Karpas-422 (cell line): Measurements from ENCODE around the gene WNT7B. TPM values are rescaled to one million over a fixed set of nuclear protein-coding genes. Genes with fewer than 3 reads are reported as not detected.

Experiments
- DNase-seq: peaks from one replicate; pipeline ENCODE4 v3.0.0-alpha.2; 2015
- H2AFZ ChIP-seq: fragments of 200-600 bp; sonication (generic); 2 replicates; pipeline ENCODE4 v1.6.1; 2014; ENCODE audit warnings: antibody characterized with exemption, low read length, mixed read lengths
- H3K27ac ChIP-seq: fragments of 200-600 bp; sonication (generic); 2 replicates; pipeline ENCODE4 v1.5.1; 2014; ENCODE audit warnings: mild to moderate bottlenecking, low read length, moderate library complexity
- H3K27me3 ChIP-seq: fragments of 200-600 bp; sonication (generic); 2 replicates; pipeline ENCODE4 v1.6.1; 2014; ENCODE audit warnings: low read length, mixed read lengths
- H3K36me3 ChIP-seq: fragments of 200-600 bp; sonication (generic); 2 replicates; pipeline ENCODE4 v1.6.1; 2014; ENCODE audit warnings: low read length, mixed read lengths; ENCODE audit not compliant: insufficient read depth
- H3K4me1 ChIP-seq: fragments of 200-600 bp; sonication (generic); 2 replicates; pipeline ENCODE4 v1.6.1; 2014; ENCODE audit warnings: mild to moderate bottlenecking, low read length, mixed read lengths
- H3K4me2 ChIP-seq: fragments of 200-600 bp; sonication (generic); 2 replicates; pipeline ENCODE4 v1.6.1; 2014; ENCODE audit warnings: low read length, low read depth, mild to moderate bottlenecking; ENCODE audit not compliant: poor library complexity, severe bottlenecking
- H3K4me3 ChIP-seq: fragments of 200-600 bp; sonication (generic); 2 replicates; pipeline ENCODE4 v1.5.1; 2014; ENCODE audit warnings: mild to moderate bottlenecking, antibody characterized with exemption, low read length, mixed read lengths
- H3K79me2 ChIP-seq: fragments of 200-600 bp; sonication (generic); 2 replicates; pipeline ENCODE4 v1.6.1; 2014; ENCODE audit warnings: mild to moderate bottlenecking, low read length, mixed read lengths
- H3K9ac ChIP-seq: fragments of 200-600 bp; sonication (generic); 2 replicates; pipeline ENCODE4 v1.6.0; 2014; ENCODE audit warnings: low read length
- H3K9me2 ChIP-seq: fragments of 200-600 bp; sonication (generic), shearing (Covaris generic); replicated peaks from 2 replicates; pipeline ENCODE4 v1.6.0; 2014; ENCODE audit warnings: mild to moderate bottlenecking, low read length, moderate library complexity; ENCODE audit not compliant: insufficient read depth
- H3K9me3 ChIP-seq: fragments of 300-700, 200-600 bp; sonication (generic); 2 replicates; pipeline ENCODE4 v1.6.1; 2014; ENCODE audit warnings: low read length, mixed read lengths
- H4K20me1 ChIP-seq: fragments of 200-600 bp; sonication (generic); 2 replicates; pipeline ENCODE4 v1.6.1; 2014; ENCODE audit warnings: mild to moderate bottlenecking, antibody characterized with exemption, low read length, low read depth; ENCODE audit not compliant: insufficient read depth
- total RNA-seq: library from RNA; depleted of rRNA; stranded (reverse); fragments of >200 nt; shearing (Covaris generic); gene quantifications from 2 replicates; pipeline ENCODE4 v1.2.3, GENCODE V29; 2014; ENCODE audit warnings: low replicate concordance

Gene WNT7B
- total RNA-seq, 1 experiment from 2014 or later, result not detected

- Histone ChIP-seq H3K27me3 (no peaks in the 10 kb centered on the region), H3K4me2 (no peak overlapping the region), H3K4me3 (no peak overlapping the region), H2AFZ (no peak overlapping the region), H3K9me2 (no peaks in the 10 kb centered on the region), H3K9ac (no peak overlapping the region), H3K36me3 (no peaks in the 10 kb centered on the region), H3K4me1 (peaks cover 12% of the 10 kb centered on the region), H3K27ac (no peak overlapping the region), H3K9me3 (no peaks in the 10 kb centered on the region), H3K79me2 (no peaks in the 10 kb centered on the region), H4K20me1 (no peaks in the 10 kb centered on the region)
- DNase-seq, result no peak
Measured at GRCh38 chr22:46010951-46011626, 34.1 kb upstream of the WNT7B start.

GRCh38 chr22:46010207-46010867 is 33.4 kb upstream of the WNT7B start:
- no peaks in the 10 kb centered on the region for H3K79me2 ChIP-seq
- no peak overlapping the region for H3K4me2 ChIP-seq
- H3K36me3 ChIP-seq, result no peaks in the 10 kb centered on the region
- H3K9ac ChIP-seq, result no peak overlapping the region
- no peak overlapping the region for H3K4me3 ChIP-seq
- no peak for DNase-seq
- no peak overlapping the region for H3K27ac ChIP-seq
- no peaks in the 10 kb centered on the region for H3K9me2 ChIP-seq
- H3K27me3 ChIP-seq, result no peaks in the 10 kb centered on the region
- H2AFZ ChIP-seq, result no peak overlapping the region
- peaks cover 14% of the 10 kb centered on the region for H3K4me1 ChIP-seq
- H4K20me1 ChIP-seq, result no peaks in the 10 kb centered on the region
- no peaks in the 10 kb centered on the region for H3K9me3 ChIP-seq

GRCh38 chr22:46009730-46010129 is 32.8 kb upstream of the WNT7B start:
- Histone ChIP-seq H3K4me2 (no peak overlapping the region), H3K27ac (no peak overlapping the region), H2AFZ (no peak overlapping the region), H3K27me3 (no peaks in the 10 kb centered on the region), H3K4me1 (peaks cover 14% of the 10 kb centered on the region), H3K9ac (no peak overlapping the region), H3K36me3 (no peaks in the 10 kb centered on the region), H3K9me3 (no peaks in the 10 kb centered on the region), H3K9me2 (no peaks in the 10 kb centered on the region), H4K20me1 (no peaks in the 10 kb centered on the region), H3K79me2 (no peaks in the 10 kb centered on the region), H3K4me3 (no peak overlapping the region)
- no peak for DNase-seq

- no peak overlapping the region for H3K9ac ChIP-seq
- no peak for DNase-seq
- H3K27ac ChIP-seq, result no peak overlapping the region
- no peak overlapping the region for H2AFZ ChIP-seq
- H3K4me2 ChIP-seq, result no peak overlapping the region
- no peaks in the 10 kb centered on the region for H3K9me3 ChIP-seq
- no peaks in the 10 kb centered on the region for H3K79me2 ChIP-seq
- H3K4me1 ChIP-seq, result peaks cover 12% of the 10 kb centered on the region
- H3K36me3 ChIP-seq, result no peaks in the 10 kb centered on the region
- no peak overlapping the region for H3K4me3 ChIP-seq
- H3K27me3 ChIP-seq, result no peaks in the 10 kb centered on the region
- no peaks in the 10 kb centered on the region for H4K20me1 ChIP-seq
- no peaks in the 10 kb centered on the region for H3K9me2 ChIP-seq
Measured at GRCh38 chr22:46008836-46009596, 32.1 kb upstream of the WNT7B start.

GRCh38 chr22:46008291-46008690 is 31.3 kb upstream of the WNT7B start:
- Histone ChIP-seq H3K9me3 (no peaks in the 10 kb centered on the region), H3K4me2 (no peak overlapping the region), H4K20me1 (no peaks in the 10 kb centered on the region), H2AFZ (no peak overlapping the region), H3K79me2 (no peaks in the 10 kb centered on the region), H3K9me2 (no peaks in the 10 kb centered on the region), H3K27me3 (no peaks in the 10 kb centered on the region), H3K9ac (no peak overlapping the region), H3K4me1 (peaks cover 11% of the 10 kb centered on the region), H3K36me3 (no peaks in the 10 kb centered on the region), H3K4me3 (no peak overlapping the region), H3K27ac (no peak overlapping the region)
- no peak for DNase-seq

- Histone ChIP-seq H3K9me2 (no peaks in the 10 kb centered on the region), H3K79me2 (no peaks in the 10 kb centered on the region), H3K27ac (no peak overlapping the region), H3K4me1 (peaks cover 7% of the 10 kb centered on the region), H3K36me3 (no peaks in the 10 kb centered on the region), H3K9me3 (no peaks in the 10 kb centered on the region), H2AFZ (no peak overlapping the region), H3K4me3 (no peak overlapping the region), H3K9ac (no peak overlapping the region), H4K20me1 (no peaks in the 10 kb centered on the region), H3K27me3 (no peaks in the 10 kb centered on the region), H3K4me2 (no peak overlapping the region)
- no peak for DNase-seq
Measured at GRCh38 chr22:46007848-46008261, 30.9 kb upstream of the WNT7B start.

- H3K9me2 ChIP-seq, result no peaks in the 10 kb centered on the region
- no peak overlapping the region for H2AFZ ChIP-seq
- H3K4me3 ChIP-seq, result no peak overlapping the region
- peaks cover 6% of the 10 kb centered on the region for H3K4me1 ChIP-seq
- no peaks in the 10 kb centered on the region for H3K27me3 ChIP-seq
- H3K9me3 ChIP-seq, result no peaks in the 10 kb centered on the region
- H3K4me2 ChIP-seq, result no peak overlapping the region
- no peaks in the 10 kb centered on the region for H3K79me2 ChIP-seq
- no peaks in the 10 kb centered on the region for H3K36me3 ChIP-seq
- H3K27ac ChIP-seq, result no peak overlapping the region
- H3K9ac ChIP-seq, result no peak overlapping the region
- DNase-seq, result no peak
- no peaks in the 10 kb centered on the region for H4K20me1 ChIP-seq
Measured at GRCh38 chr22:46007003-46007847, 30.3 kb upstream of the WNT7B start.
